ENCODE measurements around the gene CRYAB. TPM values are rescaled to one million over a fixed set of nuclear protein-coding genes. Genes with fewer than 3 reads are reported as not detected.
"Not testable (repeated sequence)": the region's sequence is repeated elsewhere in the genome, so short reads cannot be mapped to it uniquely, and the experiment has no call there.

CRYAB gene
- total RNA-seq, 1 donor from 2014 or later: 90.5 TPM

- DNase-seq: no peak
Observed at GRCh38 chr11:111906680-111907079, 4.9 kb downstream of the CRYAB start.

GRCh38 chr11:111905411-111905810, 6.2 kb downstream of the CRYAB start:
- peak; percentile 67 for DNase-seq

GRCh38 chr11:111886844-111887243, 24.7 kb downstream of the CRYAB start:
- DNase-seq: no peak

- DNase-seq: no peak
Observed at GRCh38 chr11:111886032-111886431, 25.5 kb downstream of the CRYAB start.

- not testable (repeated sequence) for DNase-seq
Observed at GRCh38 chr11:111885053-111885452, 26.5 kb downstream of the CRYAB start.

- DNase-seq: no peak
Observed at GRCh38 chr11:111882202-111882601, 29.4 kb downstream of the CRYAB start.

GRCh38 chr11:111879637-111879960, 32.0 kb downstream of the CRYAB start:
- no peak for DNase-seq

GRCh38 chr11:111878849-111879636, 32.5 kb downstream of the CRYAB start, which contains the start of the genes CFAP68 and FDXACB1:
TSS of gene CFAP68 (plus strand) at chr11:111879541. CDS start at chr11:111879561, 20 bp downstream.
TSS of gene FDXACB1 (minus strand) at chr11:111879165. CDS start at chr11:111879132, 33 bp downstream.
- DNase-seq: peak; percentile 99

- no peak for DNase-seq
Observed at GRCh38 chr11:111878385-111878848, 33.2 kb downstream of the CRYAB start.

- DNase-seq: no peak
Observed at GRCh38 chr11:111871693-111872161, 39.8 kb downstream of the CRYAB start.

GRCh38 chr11:111870886-111871692, 40.5 kb downstream of the CRYAB start, which contains the start of gene ALG9:
TSS of gene ALG9 (minus strand) at chr11:111871581. CDS start at chr11:111871482, 99 bp downstream.
- DNase-seq: peak; percentile 91

- no peak for DNase-seq
Observed at GRCh38 chr11:111870522-111870885, 41.1 kb downstream of the CRYAB start.

GRCh38 chr11:111870113-111870512, 41.5 kb downstream of the CRYAB start:
- DNase-seq: peak; percentile 8

GRCh38 chr11:111860257-111860656, 51.3 kb downstream of the CRYAB start:
- no peak for DNase-seq

Small RNA genes within 50 kb of the gene (small RNA-seq; reads per million reads assigned to genes)
- not detected for gene C11orf52 (ENCODE audit: low replicate concordance)
- not detected for gene GNG5P3 (ENCODE audit: low replicate concordance)
- gene RNA5SP351 (ENCODE audit: low replicate concordance): not detected
- gene RPL37AP8 (ENCODE audit: low replicate concordance): not detected

Other genes with a start within 250 kb of the CRYAB start
- 20.6 TPM for gene PPP2R1B, start 145.4 kb downstream of the CRYAB start, total RNA-seq
- 35.2 TPM for gene ALG9, start 40.2 kb downstream of the CRYAB start, total RNA-seq
- 3.7 TPM for gene FDXACB1, start 32.6 kb downstream of the CRYAB start, total RNA-seq
- 16.1 TPM for gene CFAP68, start 32.2 kb downstream of the CRYAB start, total RNA-seq
- 3.8 TPM for gene HSPB2, start 964 bp upstream of the CRYAB start, total RNA-seq
- gene C11orf52, start 7.1 kb upstream of the CRYAB start, total RNA-seq: 1.8 TPM
- 53.1 TPM for gene DIXDC1, start 25.6 kb upstream of the CRYAB start, total RNA-seq
- gene DLAT, start 113.6 kb upstream of the CRYAB start, total RNA-seq: 77.1 TPM
- 2.2 TPM for gene PIH1D2, start 162.2 kb upstream of the CRYAB start, total RNA-seq
- gene NKAPD1, start 162.5 kb upstream of the CRYAB start, total RNA-seq: 31.1 TPM
- 37.7 TPM for gene TIMM8B, start 175.0 kb upstream of the CRYAB start, total RNA-seq
- gene SDHD, start 175.1 kb upstream of the CRYAB start, total RNA-seq: 190 TPM

Data from tongue (tissue), 3 donors.